Testis (tissue), 2 donors: ENCODE measurements around the gene RSF1.
"Not testable (repeated sequence)": the region's sequence is repeated elsewhere in the genome, so short reads cannot be mapped to it uniquely, and the experiment has no call there.

Source experiments
- POLR2A ChIP-seq: fragments of 450-650 bp; IDR thresholded peaks from one replicate; pipeline ENCODE4 v1.6.1; 2017; ENCODE audit warnings: antibody characterized with exemption, mild to moderate bottlenecking, moderate library complexity
- TF ChIP-seq, protein P1 (sequence below), 3 experiments: fragments of 450-650 bp in 2 of 3; fragments of 200-600 bp in 1 of 3; sonication (generic) in 1 of 3; IDR thresholded peaks; one replicate each; pipeline ENCODE4 v1.5.1; 2016 to 2019; ENCODE audit warnings: antibody characterized with exemption in 3 of 3, mild to moderate bottlenecking in 2 of 3, moderate library complexity in 1 of 3

DNA sequence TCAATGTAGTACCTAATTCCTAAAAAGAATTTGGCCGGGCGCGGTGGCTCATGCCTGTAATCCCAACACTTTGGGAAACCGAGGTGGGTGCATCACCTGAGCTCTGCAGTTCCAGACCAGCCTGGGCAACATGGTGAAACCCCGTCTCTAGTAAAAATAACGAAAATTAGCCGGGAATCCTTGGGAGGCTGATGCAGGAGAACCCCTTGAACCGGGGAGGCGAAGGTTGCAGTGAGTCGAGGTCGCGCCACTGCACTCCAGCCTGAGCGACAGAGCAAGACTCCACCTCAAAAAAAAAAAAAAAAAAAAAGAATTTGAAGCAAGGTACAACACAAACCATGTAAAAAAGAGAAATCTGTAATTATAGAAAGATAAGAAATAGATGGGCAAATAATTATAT is 1.6 kb upstream of the RSF1 start:
- TF ChIP-seq, protein P1, sequence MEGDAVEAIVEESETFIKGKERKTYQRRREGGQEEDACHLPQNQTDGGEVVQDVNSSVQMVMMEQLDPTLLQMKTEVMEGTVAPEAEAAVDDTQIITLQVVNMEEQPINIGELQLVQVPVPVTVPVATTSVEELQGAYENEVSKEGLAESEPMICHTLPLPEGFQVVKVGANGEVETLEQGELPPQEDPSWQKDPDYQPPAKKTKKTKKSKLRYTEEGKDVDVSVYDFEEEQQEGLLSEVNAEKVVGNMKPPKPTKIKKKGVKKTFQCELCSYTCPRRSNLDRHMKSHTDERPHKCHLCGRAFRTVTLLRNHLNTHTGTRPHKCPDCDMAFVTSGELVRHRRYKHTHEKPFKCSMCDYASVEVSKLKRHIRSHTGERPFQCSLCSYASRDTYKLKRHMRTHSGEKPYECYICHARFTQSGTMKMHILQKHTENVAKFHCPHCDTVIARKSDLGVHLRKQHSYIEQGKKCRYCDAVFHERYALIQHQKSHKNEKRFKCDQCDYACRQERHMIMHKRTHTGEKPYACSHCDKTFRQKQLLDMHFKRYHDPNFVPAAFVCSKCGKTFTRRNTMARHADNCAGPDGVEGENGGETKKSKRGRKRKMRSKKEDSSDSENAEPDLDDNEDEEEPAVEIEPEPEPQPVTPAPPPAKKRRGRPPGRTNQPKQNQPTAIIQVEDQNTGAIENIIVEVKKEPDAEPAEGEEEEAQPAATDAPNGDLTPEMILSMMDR (IDR thresholded peaks at IDR 0.05) = not testable (repeated sequence)
- not testable (repeated sequence) for TF ChIP-seq POLR2A
